Hindlimb muscle (tissue), 1 donor: ENCODE measurements around the gene KCNJ18. TPM values are rescaled to one million over a fixed set of nuclear protein-coding genes. Genes with fewer than 3 reads are reported as not detected.
"Not testable (repeated sequence)": the region's sequence is repeated elsewhere in the genome, so short reads cannot be mapped to it uniquely, and the experiment has no call there.

Source experiments
- DNase-seq: peaks from one replicate; pipeline ENCODE4 v3.0.0-alpha.2; 2013
- polyA plus RNA-seq: library from polyadenylated mRNA; unstranded; fragments of 120-200 nt; gene quantifications from one replicate; pipeline ENCODE4 v1.2.1, GENCODE V29; 2013; ENCODE audit not compliant: insufficient read length

Gene KCNJ18
- polyA plus RNA-seq, 1 donor, result not detected

- DNase-seq, result no peak
These were observed 12.8 kb downstream of the KCNJ18 start for GRCh38 chr17:21705021-21705601.

DNA sequence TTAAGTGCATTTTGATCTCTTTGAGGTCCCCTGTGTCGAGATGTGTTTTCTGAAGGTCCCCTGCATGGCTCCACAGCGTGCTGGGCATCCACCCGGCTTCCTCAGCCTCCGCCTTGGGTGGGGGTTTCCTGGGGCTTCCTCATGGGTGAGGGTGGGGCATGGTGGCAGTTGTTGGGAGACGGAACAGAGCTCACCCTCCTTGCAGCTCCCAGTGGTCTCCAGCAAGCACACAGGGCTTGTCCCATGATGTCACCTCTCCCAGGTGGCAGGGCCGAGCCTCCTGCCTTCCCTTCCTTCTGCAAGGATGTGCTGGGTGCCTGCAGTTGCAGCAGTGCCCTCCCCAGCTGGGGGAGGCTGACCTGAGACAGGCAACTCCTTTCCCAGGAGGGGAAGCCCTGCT, 13.4 kb downstream of the KCNJ18 start:
- not testable (repeated sequence) for DNase-seq

DNA sequence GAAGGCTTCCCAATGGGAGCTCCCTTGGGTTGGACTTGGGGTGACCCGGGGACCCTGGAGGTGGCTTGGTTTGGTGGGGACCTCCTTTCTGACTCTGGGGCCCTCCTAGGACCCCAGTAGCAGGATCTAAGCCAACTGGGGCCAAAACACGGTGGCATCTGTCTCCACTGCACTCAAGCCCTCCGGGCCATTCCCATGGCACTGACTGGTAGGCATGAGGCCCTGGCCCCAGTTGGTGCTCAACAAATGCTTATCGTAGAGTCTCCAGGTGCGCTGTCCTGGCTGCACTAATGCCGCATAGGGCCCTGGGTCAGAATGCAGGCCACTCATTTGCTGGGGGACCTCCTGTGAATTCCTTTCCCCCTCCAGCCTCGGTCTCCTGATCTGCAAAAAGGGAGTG, 14.2 kb downstream of the KCNJ18 start:
- not testable (repeated sequence) for DNase-seq

DNA sequence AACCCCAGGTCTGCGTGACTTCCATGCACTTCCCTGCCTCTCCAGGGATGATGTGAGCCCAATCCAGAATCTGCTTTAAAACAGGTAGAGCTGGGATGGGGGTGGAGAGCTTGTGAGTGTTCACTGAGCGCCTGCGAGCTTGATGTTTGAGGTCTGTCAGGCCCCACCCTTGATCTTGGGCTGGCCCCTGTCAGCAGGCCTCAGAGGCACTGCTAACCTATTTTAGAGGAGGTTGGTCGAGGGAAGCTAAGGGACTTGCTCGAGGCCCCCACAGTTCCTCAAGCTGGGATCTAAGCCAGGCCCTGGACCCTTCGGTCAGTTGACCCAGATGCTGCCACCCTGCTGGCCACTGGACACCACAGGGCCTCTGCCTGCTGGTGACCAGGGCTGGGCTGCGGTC, 14.8 kb downstream of the KCNJ18 start:
- not testable (repeated sequence) for DNase-seq

DNA sequence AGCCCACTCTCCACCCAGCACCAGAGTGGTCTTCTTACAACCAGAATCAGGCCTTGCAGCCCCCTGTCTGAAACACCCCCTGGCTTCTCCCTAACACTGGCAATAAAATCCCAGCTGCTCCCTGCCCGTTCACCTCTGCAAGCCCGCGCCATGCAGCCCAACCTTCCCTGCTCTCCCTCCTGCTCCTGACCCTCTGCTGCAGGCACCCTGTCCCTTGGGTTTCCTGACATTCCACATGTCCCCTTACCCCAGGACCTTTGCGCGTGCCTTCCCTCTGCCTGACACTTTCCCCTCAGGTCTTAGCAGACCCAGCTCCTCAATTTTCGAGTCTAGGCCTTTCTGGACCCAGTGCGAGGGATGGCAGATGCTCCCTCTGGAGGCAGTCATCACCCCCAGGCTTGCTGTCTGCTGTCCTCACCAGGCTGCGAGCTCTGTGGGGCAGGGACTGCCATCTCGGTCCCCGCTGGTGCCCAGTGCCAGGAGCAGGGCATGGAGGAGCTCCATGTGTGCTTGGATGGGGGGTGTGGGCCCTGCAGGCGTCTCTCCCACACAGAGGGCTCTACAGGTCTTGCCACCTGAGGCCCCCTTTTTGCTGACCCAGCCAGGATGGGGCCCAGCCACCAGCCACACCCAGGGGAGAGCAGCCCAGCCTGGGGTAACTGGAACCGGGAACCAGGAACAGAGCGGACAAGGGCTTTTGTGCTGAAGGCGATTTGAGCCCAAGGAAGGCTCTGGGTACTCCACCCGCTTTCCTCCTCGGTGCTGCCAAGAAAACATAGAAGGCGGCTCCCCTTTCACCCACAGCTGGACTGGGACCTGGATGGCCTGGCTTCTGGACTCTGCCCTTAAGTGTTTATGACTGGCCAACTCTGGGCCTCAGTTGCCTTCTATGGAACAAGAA, 15.6 kb downstream of the KCNJ18 start:
- DNase-seq, result not testable (repeated sequence)

DNA sequence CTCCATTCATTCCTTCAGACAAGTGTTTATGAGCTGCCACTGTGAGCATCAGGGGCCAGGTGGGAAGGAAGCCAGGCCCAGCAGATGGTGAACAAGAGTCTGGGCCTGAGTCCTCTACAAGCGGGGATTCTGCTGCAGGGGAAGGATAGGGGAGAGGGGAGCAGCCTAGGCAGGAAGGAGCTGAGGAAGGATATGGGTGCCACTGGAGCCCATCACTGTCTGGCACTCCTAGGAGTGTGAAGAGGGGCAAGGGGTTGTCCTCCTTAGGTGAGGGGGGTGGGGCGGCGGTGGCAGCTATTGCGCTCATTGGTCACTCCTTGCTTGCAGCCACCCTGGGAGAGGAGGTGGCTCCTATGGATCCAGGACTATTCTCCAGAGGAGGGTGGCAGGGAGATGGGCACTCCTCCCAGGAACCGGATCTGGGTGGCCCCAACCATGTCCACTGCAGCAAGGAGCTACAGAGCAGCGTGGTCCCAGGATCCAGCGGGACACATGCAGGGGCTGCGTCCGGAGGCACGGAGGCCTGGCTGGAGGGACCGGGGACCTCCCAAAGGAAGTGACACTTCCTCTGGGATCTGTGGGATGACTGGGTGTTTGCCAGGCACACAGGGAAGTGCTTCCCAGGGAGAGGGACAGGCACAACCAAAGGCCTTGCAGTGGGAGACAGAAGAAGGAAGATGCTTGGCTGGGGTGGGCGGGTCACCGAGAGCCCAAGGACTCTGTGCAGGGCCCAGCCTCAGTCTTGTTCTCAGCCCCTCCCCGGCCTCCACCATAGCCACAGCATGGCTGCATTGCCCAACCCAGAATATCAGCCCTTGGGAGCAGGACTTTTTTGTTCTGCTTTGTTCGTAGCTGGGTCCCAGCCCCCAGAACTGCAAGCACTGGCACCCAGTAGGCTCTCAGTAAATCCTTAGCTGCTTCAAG, 16.6 kb downstream of the KCNJ18 start:
- DNase-seq, result not testable (repeated sequence)

- not testable (repeated sequence) for DNase-seq
These were observed 17.7 kb downstream of the KCNJ18 start for GRCh38 chr17:21709994-21710393.

DNA sequence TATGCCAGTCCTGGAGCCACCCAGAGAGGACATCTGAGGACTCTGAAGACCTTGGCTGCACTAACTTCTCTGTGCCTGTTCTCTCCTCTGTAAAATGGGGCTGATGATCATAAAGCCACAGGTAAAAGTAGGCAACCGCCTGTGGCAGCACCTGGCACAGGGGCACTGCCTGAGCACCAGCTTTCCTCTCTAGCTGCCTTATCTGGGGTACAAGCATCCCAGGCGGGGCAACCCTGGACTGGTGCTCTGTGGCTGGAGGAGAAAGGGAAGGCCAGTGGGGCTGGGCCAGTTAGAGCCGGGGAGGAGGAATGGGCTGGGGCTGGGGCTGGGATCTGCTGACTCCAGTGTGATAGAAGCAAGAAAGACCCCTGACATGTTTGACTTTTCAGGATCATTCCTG, 18.2 kb downstream of the KCNJ18 start:
- DNase-seq, result not testable (repeated sequence)

DNA sequence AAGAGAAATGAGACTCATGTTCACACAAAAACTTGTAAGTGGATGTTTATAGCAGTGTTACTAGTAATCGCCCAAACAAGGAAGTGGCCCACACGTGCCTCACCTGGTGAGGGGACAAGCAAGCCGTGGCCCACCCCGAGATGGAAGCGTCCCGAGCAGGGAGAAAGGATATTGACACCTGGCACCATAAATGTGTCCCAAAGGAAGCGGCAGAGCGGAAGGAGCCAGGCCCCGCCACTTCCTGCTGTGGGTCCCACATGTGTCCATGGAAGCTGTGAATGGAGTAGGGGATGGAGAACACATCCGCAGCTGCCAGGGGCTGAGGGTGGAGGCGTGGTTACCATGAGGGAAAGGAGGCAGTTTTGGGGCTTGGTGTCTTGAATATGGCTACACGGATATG, 18.9 kb downstream of the KCNJ18 start:
- DNase-seq, result no peak

DNA sequence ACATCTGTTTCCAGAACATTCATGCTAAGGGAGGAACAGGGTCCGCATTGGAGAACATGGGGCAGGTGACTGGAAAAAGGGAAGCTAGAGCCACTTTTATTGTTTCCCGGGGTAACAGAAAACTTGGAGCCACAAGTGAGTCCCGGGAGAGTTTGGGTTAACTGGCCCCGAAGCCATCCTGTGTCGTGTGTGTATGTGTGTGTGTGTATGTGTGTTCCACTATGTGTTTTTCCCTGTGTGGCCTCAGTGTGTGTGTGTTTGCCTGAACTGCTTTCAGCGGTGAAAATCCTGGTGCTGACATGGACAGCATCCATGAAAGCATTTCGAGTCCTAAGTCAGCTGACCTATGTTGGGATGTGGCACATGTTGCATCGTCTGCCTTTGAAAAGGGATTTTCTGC, 20.7 kb downstream of the KCNJ18 start:
- not testable (repeated sequence) for DNase-seq

DNA sequence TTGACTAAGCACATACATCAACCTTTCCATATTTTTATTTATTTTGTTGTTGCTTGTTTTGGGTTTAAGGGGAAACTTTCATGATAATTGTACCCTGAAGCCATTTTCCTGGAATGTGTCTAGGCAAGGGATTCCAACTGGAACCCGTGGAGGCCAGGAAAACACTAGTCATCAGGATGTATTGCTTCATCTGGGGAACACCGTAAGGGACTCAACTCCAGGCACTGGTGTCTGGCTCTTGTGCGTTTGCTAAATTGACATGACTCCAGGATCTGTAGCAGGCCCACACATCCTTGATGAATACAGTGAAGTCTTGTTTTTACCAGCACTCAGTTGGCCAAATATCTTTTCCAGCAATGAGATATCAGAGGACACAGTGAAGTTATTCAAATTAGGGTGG, 21.3 kb downstream of the KCNJ18 start:
- DNase-seq, result not testable (repeated sequence)

GRCh38 chr17:21714676-21715075, 22.4 kb downstream of the KCNJ18 start:
- not testable (repeated sequence) for DNase-seq

DNA sequence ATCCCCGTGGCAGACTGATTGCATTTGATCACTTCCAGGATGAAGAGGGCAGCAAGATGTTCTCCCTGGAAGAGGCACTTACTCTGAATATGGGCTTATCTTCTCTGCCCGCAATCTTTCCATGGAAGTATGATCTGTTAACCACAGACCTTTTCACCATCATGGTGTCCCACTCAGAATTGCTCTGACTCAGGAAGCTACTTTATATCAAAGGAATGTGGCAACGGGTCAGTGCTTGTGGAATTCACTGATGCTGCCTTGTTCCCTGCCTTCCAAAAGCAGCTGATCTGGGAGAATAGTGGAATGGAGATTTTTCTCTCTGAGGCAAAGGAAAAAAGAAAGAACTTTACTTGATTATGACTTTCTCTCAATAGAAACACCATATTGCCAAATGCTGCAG, 23.6 kb downstream of the KCNJ18 start:
- not testable (repeated sequence) for DNase-seq

DNA sequence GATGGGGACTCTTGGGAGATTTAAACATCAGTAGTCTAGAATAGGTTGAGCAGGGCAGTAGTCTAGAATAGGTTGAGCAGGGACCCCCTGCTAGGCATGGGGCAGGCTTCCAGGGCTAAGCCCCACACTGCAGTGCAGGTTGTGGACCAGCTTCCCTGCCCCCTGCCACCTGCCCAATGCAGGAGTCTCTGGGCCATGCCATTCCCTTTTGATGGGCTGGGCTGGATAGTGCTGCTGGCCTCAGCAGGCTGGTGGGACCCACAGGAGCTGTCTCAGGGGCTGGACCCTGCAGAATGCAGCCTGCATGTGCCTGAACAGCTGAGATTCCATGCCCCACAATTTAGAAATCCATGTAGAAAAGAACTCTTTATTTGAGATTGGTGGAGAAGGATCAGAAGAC, 26.6 kb downstream of the KCNJ18 start:
- not testable (repeated sequence) for DNase-seq

- not testable (repeated sequence) for DNase-seq
These were observed 27.3 kb downstream of the KCNJ18 start for GRCh38 chr17:21719511-21720226.

- DNase-seq, result not testable (repeated sequence)
These were observed 28.2 kb downstream of the KCNJ18 start for GRCh38 chr17:21720566-21720965.

- not testable (repeated sequence) for DNase-seq
These were observed 29.9 kb downstream of the KCNJ18 start for GRCh38 chr17:21722268-21722667.

- DNase-seq, result not testable (repeated sequence)
These were observed 32.1 kb downstream of the KCNJ18 start for GRCh38 chr17:21724216-21725006.

DNA sequence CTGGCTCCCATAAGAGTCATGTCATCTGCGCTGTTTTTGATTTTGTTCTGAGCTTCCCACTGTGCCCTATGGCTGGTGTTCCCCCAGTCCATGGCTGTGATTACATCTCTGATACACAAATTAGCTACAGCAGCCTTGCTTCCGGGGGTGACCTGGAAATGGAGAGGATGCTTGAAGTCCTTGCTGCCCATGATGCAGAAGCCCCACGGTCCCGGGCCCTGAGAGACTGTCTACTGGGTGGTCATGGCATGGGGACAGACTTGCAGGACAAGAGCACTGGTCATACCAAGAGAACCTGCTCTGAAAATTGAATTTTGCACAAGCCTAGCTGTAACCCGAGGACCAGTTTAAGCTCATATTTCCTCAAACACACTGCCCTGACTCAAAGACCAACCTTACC, 38.8 kb downstream of the KCNJ18 start:
- DNase-seq, result not testable (repeated sequence)

- not testable (repeated sequence) for DNase-seq
These were observed 41.6 kb downstream of the KCNJ18 start for GRCh38 chr17:21733931-21734330.

DNA sequence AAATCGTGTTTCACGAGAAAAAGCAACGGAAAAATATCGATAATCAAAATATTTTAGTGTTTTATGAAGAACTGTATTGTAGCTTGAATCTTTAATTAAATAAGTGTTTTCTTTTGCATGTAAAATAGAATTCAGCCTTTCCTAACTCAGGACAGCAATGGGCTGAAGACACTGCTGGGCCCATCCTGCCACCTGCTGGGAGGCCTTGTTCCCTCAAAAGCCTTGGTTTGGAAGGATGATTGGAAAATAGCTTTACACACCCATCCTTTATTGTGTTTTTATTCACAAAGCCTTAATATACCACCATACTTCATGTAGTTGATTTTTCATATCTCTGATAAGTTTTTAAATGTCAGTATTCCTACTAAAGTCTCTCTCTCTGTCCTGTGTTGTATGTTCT, 43.5 kb downstream of the KCNJ18 start:
- not testable (repeated sequence) for DNase-seq
